ENCODE measurements around the gene DCLK1. TPM values are rescaled to one million over a fixed set of nuclear protein-coding genes. Genes with fewer than 3 reads are reported as not detected.

The DCLK1 gene
- total and polyA plus RNA-seq, 4 donors = 0.04 to 0.56 (median 0.20) TPM

DNA sequence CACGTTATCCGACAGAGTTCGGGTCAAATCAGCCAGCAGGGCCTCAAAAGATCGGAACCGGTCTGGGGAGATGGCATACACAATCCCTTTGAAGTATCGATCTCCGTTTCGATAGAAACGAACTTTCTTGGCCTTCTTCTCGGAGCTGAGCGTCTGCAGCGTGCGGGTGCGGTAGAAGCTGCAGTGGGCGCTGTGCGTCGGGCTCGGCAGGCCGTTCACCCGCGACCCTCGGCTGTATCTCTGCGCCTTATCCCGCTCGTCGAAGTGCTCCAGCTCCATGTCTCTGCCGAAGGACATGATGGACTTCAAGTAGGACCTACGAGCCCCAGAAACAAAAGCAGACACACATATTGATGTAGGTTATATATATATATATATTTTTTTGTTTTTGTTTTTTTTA, 5.3 kb downstream of the DCLK1 start:
- 76% methylated on average over 28 of the region's 28 CpGs for whole genome bisulfite sequencing
- no peak overlapping the region for H3K4me3 ChIP-seq (ENCODE audit: low read depth in 1 of 3, low read length in 3 of 3)

GRCh38 chr13:36124236-36124822, 6.9 kb downstream of the DCLK1 start:
- Histone ChIP-seq H3K36me3 (ENCODE audit: control insufficient read depth in 4 of 4, insufficient read depth in 3 of 4, low read depth in 1 of 4, low read length in 3 of 4) (no peaks in the 10 kb centered on the region), H3K4me3 (ENCODE audit: low read depth in 1 of 3, low read length in 3 of 3) (no peak overlapping the region), H3K9me3 (ENCODE audit: control insufficient read depth in 4 of 4, low read length in 3 of 4) (no peaks in the 10 kb centered on the region), H3K27ac (ENCODE audit: low read depth in 1 of 2, low read length in 2 of 2) (no peak overlapping the region), H3K27me3 (ENCODE audit: control insufficient read depth in 4 of 4, insufficient read depth in 4 of 4, low read length in 3 of 4) (peaks cover 0 to 4% (median 1%) of the 10 kb centered on the region in 4 donors), H3K9ac (ENCODE audit: low read depth in 1 of 2, low read length in 2 of 2) (no peak overlapping the region), H3K4me1 (ENCODE audit: control insufficient read depth in 4 of 4, insufficient read depth in 4 of 4, low read length in 3 of 4) (no peaks in the 10 kb centered on the region)
- 47% methylated on average over 6 of the region's 6 CpGs for WGBS
- DNase-seq (ENCODE audit: low spot score) = no peak
- no peak for TF ChIP-seq RAD21 (IDR thresholded peaks at IDR 0.05)
- TF ChIP-seq, protein P1, sequence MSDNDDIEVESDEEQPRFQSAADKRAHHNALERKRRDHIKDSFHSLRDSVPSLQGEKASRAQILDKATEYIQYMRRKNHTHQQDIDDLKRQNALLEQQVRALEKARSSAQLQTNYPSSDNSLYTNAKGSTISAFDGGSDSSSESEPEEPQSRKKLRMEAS (IDR thresholded peaks at IDR 0.05) = no peak
- TF ChIP-seq TAF1 (conservative IDR thresholded peaks at IDR 0.05) = no peak
- no peak for TF ChIP-seq NR2F2 (IDR thresholded peaks at IDR 0.05)
- TF ChIP-seq RXRA (IDR thresholded peaks at IDR 0.05) = no peak
- TF ChIP-seq FOXA1 (IDR thresholded peaks at IDR 0.05) = no peak
- no peak for TF ChIP-seq HNF4G (IDR thresholded peaks at IDR 0.05)
- TF ChIP-seq SP1 (IDR thresholded peaks at IDR 0.05) = no peak
- TF ChIP-seq FOXA2 (IDR thresholded peaks at IDR 0.05) = no peak
- TF ChIP-seq CTCF (IDR thresholded peaks at IDR 0.05; ENCODE audit: low read depth, low read length, missing input control) = no peak
- no peak for TF ChIP-seq GABPA (IDR thresholded peaks at IDR 0.05 in 1 of 2, conservative IDR thresholded peaks at IDR 0.05 in 1 of 2)
- TF ChIP-seq, protein P2, sequence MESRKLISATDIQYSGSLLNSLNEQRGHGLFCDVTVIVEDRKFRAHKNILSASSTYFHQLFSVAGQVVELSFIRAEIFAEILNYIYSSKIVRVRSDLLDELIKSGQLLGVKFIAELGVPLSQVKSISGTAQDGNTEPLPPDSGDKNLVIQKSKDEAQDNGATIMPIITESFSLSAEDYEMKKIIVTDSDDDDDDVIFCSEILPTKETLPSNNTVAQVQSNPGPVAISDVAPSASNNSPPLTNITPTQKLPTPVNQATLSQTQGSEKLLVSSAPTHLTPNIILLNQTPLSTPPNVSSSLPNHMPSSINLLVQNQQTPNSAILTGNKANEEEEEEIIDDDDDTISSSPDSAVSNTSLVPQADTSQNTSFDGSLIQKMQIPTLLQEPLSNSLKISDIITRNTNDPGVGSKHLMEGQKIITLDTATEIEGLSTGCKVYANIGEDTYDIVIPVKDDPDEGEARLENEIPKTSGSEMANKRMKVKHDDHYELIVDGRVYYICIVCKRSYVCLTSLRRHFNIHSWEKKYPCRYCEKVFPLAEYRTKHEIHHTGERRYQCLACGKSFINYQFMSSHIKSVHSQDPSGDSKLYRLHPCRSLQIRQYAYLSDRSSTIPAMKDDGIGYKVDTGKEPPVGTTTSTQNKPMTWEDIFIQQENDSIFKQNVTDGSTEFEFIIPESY (IDR thresholded peaks at IDR 0.05) = no peak
- no peak for TF ChIP-seq HNF4A (conservative IDR thresholded peaks at IDR 0.05)
- TF ChIP-seq JUND (IDR thresholded peaks at IDR 0.05) = no peak
- TF ChIP-seq, protein P3, sequence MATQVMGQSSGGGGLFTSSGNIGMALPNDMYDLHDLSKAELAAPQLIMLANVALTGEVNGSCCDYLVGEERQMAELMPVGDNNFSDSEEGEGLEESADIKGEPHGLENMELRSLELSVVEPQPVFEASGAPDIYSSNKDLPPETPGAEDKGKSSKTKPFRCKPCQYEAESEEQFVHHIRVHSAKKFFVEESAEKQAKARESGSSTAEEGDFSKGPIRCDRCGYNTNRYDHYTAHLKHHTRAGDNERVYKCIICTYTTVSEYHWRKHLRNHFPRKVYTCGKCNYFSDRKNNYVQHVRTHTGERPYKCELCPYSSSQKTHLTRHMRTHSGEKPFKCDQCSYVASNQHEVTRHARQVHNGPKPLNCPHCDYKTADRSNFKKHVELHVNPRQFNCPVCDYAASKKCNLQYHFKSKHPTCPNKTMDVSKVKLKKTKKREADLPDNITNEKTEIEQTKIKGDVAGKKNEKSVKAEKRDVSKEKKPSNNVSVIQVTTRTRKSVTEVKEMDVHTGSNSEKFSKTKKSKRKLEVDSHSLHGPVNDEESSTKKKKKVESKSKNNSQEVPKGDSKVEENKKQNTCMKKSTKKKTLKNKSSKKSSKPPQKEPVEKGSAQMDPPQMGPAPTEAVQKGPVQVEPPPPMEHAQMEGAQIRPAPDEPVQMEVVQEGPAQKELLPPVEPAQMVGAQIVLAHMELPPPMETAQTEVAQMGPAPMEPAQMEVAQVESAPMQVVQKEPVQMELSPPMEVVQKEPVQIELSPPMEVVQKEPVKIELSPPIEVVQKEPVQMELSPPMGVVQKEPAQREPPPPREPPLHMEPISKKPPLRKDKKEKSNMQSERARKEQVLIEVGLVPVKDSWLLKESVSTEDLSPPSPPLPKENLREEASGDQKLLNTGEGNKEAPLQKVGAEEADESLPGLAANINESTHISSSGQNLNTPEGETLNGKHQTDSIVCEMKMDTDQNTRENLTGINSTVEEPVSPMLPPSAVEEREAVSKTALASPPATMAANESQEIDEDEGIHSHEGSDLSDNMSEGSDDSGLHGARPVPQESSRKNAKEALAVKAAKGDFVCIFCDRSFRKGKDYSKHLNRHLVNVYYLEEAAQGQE (IDR thresholded peaks at IDR 0.05) = no peak

More for the DNA sequence above, 5.3 kb downstream of the DCLK1 start:
- TF ChIP-seq RAD21 (IDR thresholded peaks at IDR 0.05) (no peak), ATF3 (IDR thresholded peaks at IDR 0.05) (no peak), SP1 (IDR thresholded peaks at IDR 0.05) (no peak), FOXA1 (IDR thresholded peaks at IDR 0.05) (no peak), JUND (IDR thresholded peaks at IDR 0.05) (no peak), NR2F2 (IDR thresholded peaks at IDR 0.05) (no peak), FOXA2 (IDR thresholded peaks at IDR 0.05) (no peak), YY1 (IDR thresholded peaks at IDR 0.05) (no peak), GABPA (IDR thresholded peaks at IDR 0.05 in 1 of 2, conservative IDR thresholded peaks at IDR 0.05 in 1 of 2) (no peak), EGR1 (IDR thresholded peaks at IDR 0.05; ENCODE audit: low read depth in 2 of 2) (no peak), HNF4G (IDR thresholded peaks at IDR 0.05) (no peak), TAF1 (conservative IDR thresholded peaks at IDR 0.05) (no peak), RXRA (IDR thresholded peaks at IDR 0.05) (no peak)
- TF ChIP-seq, protein P3 (IDR thresholded peaks at IDR 0.05) = no peak
- no peak overlapping the region for H3K27ac ChIP-seq (ENCODE audit: low read depth in 1 of 2, low read length in 2 of 2)
- H3K9me3 ChIP-seq (ENCODE audit: control insufficient read depth in 4 of 4, low read length in 3 of 4) = no peaks in the 10 kb centered on the region
- peaks cover 0 to 5% (median under 1%) of the 10 kb centered on the region in 4 donors for H3K4me1 ChIP-seq (ENCODE audit: control insufficient read depth in 4 of 4, insufficient read depth in 4 of 4, low read length in 3 of 4)
- H3K27me3 ChIP-seq (ENCODE audit: control insufficient read depth in 4 of 4, insufficient read depth in 4 of 4, low read length in 3 of 4) = peaks cover 0 to 7% (median 5%) of the 10 kb centered on the region in 4 donors
- no peak for DNase-seq (ENCODE audit: low spot score)
- H3K9ac ChIP-seq (ENCODE audit: low read depth in 1 of 2, low read length in 2 of 2) = no peak overlapping the region
- no peaks in the 10 kb centered on the region for H3K36me3 ChIP-seq (ENCODE audit: control insufficient read depth in 4 of 4, insufficient read depth in 3 of 4, low read depth in 1 of 4, low read length in 3 of 4)
